Activated CD4-positive, alpha-beta T cell treated with anti-CD3 and anti-CD28 coated beads for 1 hour (primary cell): ENCODE results near the gene PML.
"Not testable (repeated sequence)": the region's sequence is repeated elsewhere in the genome, so short reads cannot be mapped to it uniquely, and the experiment has no call there.

Source experiments
- DNase-seq: peaks from one replicate; pipeline ENCODE4 v3.0.0-alpha.2; 2020

PML gene

DNA sequence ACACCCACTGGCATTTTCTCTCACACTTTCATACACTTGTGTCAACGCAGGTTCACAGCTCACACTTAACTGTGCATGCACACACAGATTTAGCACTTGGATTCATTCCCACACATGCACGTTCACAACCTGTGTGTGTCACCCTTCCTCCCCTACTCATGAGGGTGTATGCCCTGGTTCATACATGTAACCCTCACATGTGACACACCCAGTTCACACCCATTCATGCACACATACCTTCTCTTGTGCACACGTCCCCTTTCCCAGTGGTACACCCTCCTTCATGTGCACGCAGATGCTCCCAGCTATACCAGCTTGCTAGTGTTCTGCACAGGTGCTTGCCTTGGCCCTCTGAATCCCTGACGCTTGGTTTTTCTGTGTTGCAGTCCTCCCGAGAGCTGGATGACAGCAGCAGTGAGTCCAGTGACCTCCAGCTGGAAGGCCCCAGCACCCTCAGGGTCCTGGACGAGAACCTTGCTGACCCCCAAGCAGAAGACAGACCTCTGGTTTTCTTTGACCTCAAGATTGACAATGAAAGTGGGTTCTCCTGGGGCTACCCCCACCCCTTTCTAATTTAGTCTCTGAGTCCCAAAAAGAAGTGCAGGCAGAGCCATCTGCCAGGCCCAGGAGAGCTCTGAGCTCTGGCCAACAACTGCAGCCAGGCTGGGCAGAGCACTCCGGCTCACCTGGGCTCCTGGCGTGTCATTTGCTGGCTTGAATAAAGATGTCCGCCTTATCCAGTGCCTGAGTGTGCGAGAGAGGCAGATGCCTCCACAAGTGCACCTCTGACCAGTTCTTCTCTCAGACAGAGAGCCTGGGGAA is 48.3 kb downstream of the PML start:
- DNase-seq, result no peak

- no peak for DNase-seq
These were observed 49.1 kb downstream of the PML start for GRCh38 chr15:74043425-74044266.

DNA sequence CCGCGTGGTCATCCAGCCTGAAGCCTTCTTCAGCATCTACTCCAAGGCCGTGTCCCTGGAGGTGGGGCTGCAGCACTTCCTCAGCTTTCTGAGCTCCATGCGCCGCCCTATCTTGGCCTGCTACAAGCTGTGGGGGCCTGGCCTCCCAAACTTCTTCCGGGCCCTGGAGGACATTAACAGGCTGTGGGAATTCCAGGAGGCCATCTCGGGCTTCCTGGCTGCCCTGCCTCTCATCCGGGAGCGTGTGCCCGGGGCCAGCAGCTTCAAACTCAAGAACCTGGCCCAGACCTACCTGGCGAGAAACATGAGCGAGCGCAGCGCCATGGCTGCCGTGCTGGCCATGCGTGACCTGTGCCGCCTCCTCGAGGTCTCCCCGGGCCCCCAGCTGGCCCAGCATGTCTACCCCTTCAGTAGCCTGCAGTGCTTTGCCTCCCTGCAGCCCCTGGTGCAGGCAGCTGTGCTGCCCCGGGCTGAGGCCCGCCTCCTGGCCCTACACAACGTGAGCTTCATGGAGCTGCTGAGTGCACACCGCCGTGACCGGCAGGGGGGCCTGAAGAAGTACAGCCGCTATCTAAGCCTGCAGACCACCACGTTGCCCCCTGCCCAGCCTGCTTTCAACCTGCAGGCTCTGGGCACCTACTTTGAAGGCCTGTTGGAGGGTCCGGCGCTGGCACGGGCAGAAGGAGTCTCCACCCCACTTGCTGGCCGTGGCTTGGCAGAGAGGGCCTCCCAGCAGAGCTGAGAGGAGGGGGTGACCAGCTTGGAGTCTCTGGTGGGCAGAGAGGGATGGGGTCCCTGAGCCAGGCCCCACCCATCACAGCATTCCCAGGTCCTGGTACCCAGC is 50.0 kb downstream of the PML start:
- no peak for DNase-seq

DNA sequence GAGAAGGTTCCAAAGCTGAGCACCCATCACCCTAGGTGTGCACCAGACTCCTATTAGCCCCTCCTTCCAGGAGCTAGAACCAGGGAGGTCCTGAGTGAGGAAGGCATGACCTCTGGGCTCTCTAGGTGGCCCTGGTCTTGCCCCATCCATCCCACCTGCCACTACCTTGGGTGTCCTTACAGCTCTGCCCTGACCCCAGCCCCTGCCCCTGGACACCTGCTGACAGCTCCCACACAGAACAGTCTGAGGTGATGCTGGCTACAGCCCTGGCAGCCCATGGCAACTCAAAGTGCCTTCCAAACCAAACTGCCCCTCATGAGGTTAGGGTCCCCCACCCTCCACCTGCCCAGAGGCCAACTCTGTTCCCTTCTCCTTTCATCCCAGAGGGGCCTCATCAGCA is 50.7 kb downstream of the PML start:
- DNase-seq, result no peak

- no peak for DNase-seq
These were observed 51.2 kb downstream of the PML start for GRCh38 chr15:74045636-74046274.

- no peak for DNase-seq
These were observed 51.8 kb downstream of the PML start for GRCh38 chr15:74046275-74046674.

DNA sequence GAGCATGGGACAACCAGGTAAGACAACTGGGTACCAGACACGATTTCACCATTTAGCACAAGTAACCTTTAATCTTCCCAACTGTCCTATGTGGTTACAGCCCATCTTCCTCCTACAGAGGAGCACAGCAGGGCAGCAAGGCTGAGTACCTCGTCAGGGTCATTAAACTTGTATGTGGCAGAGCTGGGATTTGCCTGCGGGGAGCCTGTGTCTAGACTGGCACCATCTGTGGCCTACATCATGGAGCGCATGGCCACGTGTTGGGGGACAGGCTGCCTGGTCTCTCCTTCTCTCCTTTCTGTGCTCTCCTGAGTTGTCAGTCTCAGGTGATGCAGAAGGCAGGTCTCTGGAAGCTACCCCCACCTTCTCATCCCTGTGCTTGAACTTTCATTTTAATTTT is 55.6 kb downstream of the PML start:
- no peak for DNase-seq

- DNase-seq, result no peak
These were observed 56.2 kb downstream of the PML start for GRCh38 chr15:74050556-74051234.

DNA sequence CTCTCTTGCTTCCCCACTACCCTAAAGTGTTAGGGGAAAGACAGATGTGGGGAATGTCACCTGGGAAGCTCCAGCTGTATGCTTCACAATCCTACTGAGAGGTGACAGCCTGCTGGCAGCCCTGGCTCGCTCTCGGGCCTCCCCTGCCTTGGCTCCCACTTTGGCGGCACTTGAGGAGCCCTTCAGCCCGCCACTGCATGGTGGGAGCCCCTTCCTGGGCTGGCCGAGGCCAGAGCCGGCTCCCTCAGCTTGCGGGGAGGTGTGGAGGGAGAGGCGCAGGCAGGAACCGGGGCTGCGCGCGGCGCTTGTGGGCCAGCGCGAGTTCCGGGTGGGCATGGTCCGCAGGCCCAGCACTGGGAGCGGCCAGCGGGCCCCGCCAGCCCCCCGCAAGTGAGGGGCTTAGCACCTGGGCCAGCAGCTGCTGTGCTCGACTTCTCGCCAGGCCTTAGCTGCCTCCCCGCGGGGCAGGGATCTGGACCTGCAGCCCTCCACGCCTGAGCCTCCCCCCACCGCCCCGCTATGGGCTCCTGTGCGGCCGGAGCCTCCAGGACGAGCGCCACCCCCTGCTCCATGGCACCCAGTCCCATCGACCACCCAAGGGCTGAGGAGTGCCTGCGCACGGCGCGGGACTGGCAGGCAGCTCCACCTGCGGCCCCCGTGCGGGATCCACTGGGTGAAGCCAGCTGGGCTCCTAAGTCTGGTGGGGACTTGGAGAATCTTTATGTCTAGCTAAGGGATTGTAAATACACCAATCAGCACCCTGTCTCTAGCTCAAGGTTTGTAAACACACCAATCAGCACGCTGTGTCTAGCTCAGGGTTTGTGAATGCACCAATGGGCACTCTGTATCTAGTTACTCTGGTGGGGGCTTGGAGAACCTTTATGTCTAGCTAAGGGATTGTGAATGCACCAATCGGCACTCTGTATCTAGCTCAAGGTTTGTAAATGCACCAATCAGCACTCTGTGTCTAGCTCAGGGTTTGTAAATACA is 58.0 kb downstream of the PML start:
- DNase-seq, result not testable (repeated sequence)

DNA sequence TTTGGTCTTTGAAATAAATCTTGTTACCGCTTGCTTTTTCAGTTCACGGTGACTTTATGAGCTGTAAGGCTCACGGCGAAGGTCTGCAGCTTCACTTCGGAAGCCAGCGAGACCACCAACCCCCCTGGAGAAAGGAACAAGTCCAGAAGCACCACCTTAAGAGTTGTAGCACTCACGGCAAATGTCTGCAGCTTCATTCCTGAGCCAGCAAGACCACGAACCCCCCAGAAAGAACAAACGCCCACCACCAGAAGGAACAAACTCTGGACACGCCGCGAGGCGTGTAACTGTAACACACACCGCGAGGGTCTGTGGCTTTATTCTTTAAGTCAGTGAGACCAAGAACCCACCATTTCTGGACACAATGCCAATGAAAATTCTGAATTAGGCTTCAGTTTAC is 59.0 kb downstream of the PML start:
- DNase-seq, result no peak

DNA sequence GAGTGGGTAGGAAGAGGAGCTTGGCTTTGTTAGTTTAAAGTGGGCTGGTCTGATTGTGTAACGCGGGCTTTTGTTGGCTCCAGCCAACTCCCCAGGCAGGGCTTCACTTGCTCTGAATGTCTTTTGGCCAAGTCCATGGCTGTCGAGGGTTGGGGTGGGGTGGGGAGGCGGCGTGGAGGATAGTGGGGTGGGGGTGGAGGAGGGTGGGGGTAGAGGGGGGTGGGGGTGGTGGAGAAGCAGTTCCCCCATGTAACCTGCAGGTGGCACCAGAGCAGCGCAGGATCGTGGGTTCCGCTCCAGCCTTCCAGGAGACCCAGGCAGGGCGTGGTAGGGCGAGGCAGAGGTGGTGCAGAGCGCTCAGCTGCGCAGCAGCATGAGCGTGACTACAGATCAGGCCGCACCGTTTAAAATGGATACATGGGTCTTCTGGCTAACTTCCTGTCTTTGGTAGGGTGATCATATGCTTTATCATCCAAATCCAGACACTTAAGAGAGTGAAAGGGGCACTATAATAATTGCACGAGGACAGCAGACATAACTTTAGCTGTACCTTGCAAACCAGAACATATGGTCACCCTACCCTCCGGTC is 59.5 kb downstream of the PML start:
- peak; percentile 52 for DNase-seq

- DNase-seq, result no peak
These were observed 61.3 kb downstream of the PML start for GRCh38 chr15:74055804-74056203.

- not testable (repeated sequence) for DNase-seq
These were observed 61.8 kb downstream of the PML start for GRCh38 chr15:74056330-74056729.

DNA sequence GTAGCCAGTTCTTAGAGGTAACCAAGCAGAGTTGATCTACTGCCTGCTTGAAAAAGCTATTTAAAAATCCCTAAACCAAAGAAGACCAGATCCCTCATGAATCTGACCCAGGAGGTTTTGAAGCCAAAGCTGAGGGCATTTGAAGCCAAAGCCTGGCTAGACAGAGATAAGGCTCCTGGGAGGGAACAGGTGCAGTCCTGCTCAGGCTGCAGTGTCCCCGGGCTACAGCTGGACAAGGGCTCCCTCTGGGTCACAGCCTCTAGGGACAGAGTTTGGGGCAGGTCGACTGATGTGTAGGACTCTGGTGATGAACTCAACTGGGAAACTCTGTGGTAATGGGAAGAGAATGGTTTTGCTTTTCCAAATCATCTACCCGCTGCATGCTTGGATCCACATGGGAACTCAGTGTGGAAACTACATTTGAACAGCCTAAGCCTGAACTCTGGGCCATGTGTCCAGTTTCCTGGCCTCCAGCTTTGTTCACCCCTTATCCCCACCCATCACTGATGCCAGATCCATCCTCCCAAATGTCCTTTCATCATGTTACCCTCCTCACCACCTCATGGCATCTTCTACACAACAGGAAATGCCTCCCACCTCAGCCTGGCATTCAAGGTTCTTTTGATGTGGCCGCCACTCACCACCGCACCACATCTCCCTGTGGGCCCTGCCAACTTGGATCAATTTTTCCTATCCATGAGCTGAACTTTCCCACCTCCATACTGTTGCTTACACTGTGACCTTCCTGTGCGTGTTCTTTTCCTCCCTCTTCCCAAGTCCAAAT is 64.7 kb downstream of the PML start:
- DNase-seq, result not testable (repeated sequence)

GRCh38 chr15:74060251-74060650 is 65.7 kb downstream of the PML start:
- no peak for DNase-seq

DNA sequence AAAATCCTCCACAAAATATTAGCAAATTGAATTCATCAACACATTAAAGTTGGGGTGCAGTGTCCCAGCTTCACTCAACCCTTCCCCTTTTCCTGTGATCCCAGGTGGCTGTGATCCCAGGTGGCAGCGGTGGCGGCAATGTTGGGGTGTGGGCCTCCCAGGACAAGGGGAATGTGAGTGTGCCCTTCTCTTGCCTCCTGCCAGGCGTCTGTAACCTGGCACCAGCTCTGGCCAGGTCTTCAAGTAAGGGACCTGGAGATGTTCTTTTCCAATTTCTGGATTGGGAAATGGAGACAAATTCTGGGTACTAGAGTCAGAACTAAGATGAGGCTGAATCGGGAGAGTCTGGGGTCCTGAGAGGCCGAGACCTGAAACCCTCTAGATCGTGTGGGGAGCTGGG is 67.7 kb downstream of the PML start:
- no peak for DNase-seq

DNA sequence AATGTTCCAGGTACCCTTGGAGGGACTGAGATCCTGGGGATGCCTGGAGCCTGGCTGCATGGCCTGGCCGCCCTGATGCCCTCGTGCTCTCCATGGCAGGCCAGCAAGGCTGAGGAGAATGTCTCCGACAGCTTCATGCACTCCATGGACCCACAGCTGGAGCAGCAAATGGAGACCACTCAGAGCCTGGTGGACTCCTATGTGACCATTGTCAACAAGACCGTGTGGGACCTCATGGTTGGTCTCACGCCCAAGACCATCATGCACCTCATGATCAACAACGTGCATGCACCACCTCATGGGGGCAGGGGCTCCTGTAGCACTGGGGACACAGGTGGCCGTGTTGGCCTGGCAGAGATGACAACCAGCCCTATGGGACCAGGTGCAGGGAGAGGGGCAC is 68.2 kb downstream of the PML start:
- DNase-seq, result no peak

GRCh38 chr15:74063425-74064146 is 69.1 kb downstream of the PML start:
- not testable (repeated sequence) for DNase-seq

DNA sequence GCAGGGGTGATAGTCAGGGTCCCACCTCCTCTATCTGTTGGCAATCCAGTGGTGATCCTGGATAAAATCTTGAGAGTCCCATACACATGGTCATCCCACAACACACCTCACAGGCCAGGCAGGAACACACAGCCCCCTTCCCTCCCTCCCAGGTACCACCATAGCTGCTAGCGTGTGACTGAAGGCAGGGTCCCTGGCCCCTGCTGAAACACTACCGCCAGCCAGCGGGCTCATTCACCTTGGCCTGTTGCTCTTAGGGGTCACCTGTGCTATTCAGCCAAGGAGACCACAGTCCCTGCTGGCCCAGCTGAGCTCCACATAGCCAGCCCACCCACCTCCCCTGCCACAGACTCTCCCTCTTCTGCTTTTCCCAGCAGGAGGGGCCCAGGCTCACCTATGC is 69.7 kb downstream of the PML start:
- not testable (repeated sequence) for DNase-seq
